Spleen (tissue), 13 donors: ENCODE measurements around the gene MCM8. TPM values are rescaled to one million over a fixed set of nuclear protein-coding genes. Genes with fewer than 3 reads are reported as not detected.

ENCODE experiments used
- DNase-seq: peaks from one replicate; pipeline ENCODE4 v3.0.0-alpha.2; 2020
- H3K27ac ChIP-seq, 8 donors: fragments of 200-600 bp; sonication (generic) in 7 of 8; 1 replicate in 4 of 8; 2 replicates in 4 of 8; pipeline versions ENCODE4 v1.5.0 to v1.8.0; 2016 to 2021; ENCODE audit warnings: inconsistent platforms in 4 of 8, mild to moderate bottlenecking in 4 of 8, moderate library complexity in 1 of 8
- H3K27me3 ChIP-seq, 7 donors: fragments of 200-600 bp; sonication (generic) in 6 of 7; replicated peaks in 1 of 7; 1 replicate in 4 of 7; 2 replicates in 3 of 7; pipeline versions ENCODE4 v1.5.0 to v1.8.0; 2016 to 2021; ENCODE audit warnings: inconsistent platforms in 3 of 7, mild to moderate bottlenecking in 1 of 7
- H3K36me3 ChIP-seq, 6 donors: fragments of 200-600 bp; sonication (generic) in 5 of 6; 1 replicate in 4 of 6; 2 replicates in 2 of 6; pipeline versions ENCODE4 v1.5.0 to v1.8.0; 2016 to 2021; ENCODE audit warnings: inconsistent platforms in 2 of 6
- H3K4me1 ChIP-seq, 6 donors: fragments of 200-600 bp; sonication (generic) in 5 of 6; 1 replicate in 3 of 6; 2 replicates in 3 of 6; pipeline versions ENCODE4 v1.5.0 to v1.8.0; 2016 to 2021; ENCODE audit warnings: inconsistent platforms in 3 of 6
- H3K4me3 ChIP-seq, 8 donors: fragments of 200-600 bp; sonication (generic) in 7 of 8; 1 replicate in 4 of 8; 2 replicates in 4 of 8; pipeline versions ENCODE4 v1.5.0 to v1.8.0; 2016 to 2021; ENCODE audit warnings: inconsistent platforms in 4 of 8, mild to moderate bottlenecking in 4 of 8, moderate library complexity in 2 of 8
- H3K9me3 ChIP-seq, 8 donors: fragments of 200-600 bp; sonication (generic) in 7 of 8; 1 replicate in 4 of 8; 2 replicates in 4 of 8; pipeline versions ENCODE4 v1.5.0 to v1.8.0; 2016 to 2021; ENCODE audit warnings: inconsistent platforms in 4 of 8
- POLR2A ChIP-seq, 3 donors: fragments of 450-650 bp; IDR thresholded peaks; one replicate each; pipeline ENCODE4 v1.5.1; 2017; ENCODE audit warnings: antibody characterized with exemption in 3 of 3, mild to moderate bottlenecking in 1 of 3
- POLR2AphosphoS5 ChIP-seq, 3 donors: sonication (generic); formaldehyde crosslinking; IDR thresholded peaks; one replicate each; pipeline ENCODE4 v1.5.1; 2017; ENCODE audit warnings: antibody characterized with exemption in 3 of 3
- WGBS, 5 donors: extraction: QIAGEN DNeasy Blood & Tissue Kit in 3 of 5; methylation state at CpG; one replicate each; pipeline versions ENCODE4 v1.1.5 to v1.1.7; 2013 to 2018; 5-methylcytosine and 5-hydroxymethylcytosine counted together
- intact Hi-C: fragments of 100-400 bp; cut with DNase I; formaldehyde crosslinking; loops from one replicate; pipeline ENCODE4 v1.15.0; 2023; ENCODE audit warnings: low total_unique reads
- long read RNA-seq, 2 donors: transcript quantifications; one replicate each; lab custom pipeline, GENCODE V29; 2026
- polyA plus RNA-seq, 3 donors: library from polyadenylated mRNA; stranded (reverse); fragments of 200-250 nt; gene quantifications; one replicate each; pipeline ENCODE4 v1.2.1, GENCODE V29; 2013
- total RNA-seq, 7 donors: library from RNA; depleted of rRNA in 3 of 7; stranded (reverse); fragments of >200 nt in 3 of 7; fragmentation: NEBNext Ultra II Directional in 4 of 7; extraction: Animal tissue kit (Norgen Biotek cat#: 25700) in 4 of 7; gene quantifications; one replicate each; pipeline versions ENCODE4 v1.1.0 to v1.2.1, GENCODE V29; 2016 to 2021
- TF ChIP-seq, protein P1 (sequence below), 11 experiments: fragments of 200-600 bp in 7 of 11; fragments of 450-650 bp in 4 of 11; sonication (generic) in 4 of 11; IDR thresholded peaks in 8 of 11; conservative IDR thresholded peaks in 3 of 11; 1 replicate in 7 of 11; 2 replicates in 4 of 11; pipeline versions ENCODE4 v1.4.0 to v1.8.0; 2016 to 2021; ENCODE audit warnings: antibody characterized with exemption in 11 of 11, inconsistent platforms in 4 of 11, mild to moderate bottlenecking in 1 of 11
- donor health status: healthy with polysubstance abuse.
- donor health status: DM: no; HTN: no; CAD: no; lungs with moderate emphysema.
- donor health status: DM: no; HTN: no; CAD: no.
- donor health status: Bipolar disorder and iron deficiency.
- donor health status: healthy.
- donor health status: DM: no; HTN: no; CAD: no.
- donor health status: DM: yes; HTN: yes; CAD: no.

MCM8 gene
- total RNA-seq (1 to 10 TPM; 5.4 to 7.9 (median 6.2) TPM), polyA plus RNA-seq (1 to 10 TPM; 1.7 to 3.1 (median 3.1) TPM)
- long read RNA-seq, donor 1, result 0 reads
- long read RNA-seq, donor 2, result 0 reads

GRCh38 chr20:5950271-5951031, at the start of gene MCM8, which contains the start of gene TRMT6:
MCM8 (plus strand) TSS chr20:5950652; CDS start chr20:5952016, 1,364 bp downstream.
TRMT6 (minus strand) TSS chr20:5950533; CDS start chr20:5950405, 128 bp downstream.
- peak in 1 of 3 donors; percentile 24 for TF ChIP-seq POLR2A (IDR thresholded peaks at IDR 0.05)
- TF ChIP-seq POLR2AphosphoS5 (IDR thresholded peaks at IDR 0.05), result peak; percentile 94 to 97 (median 97)
- TF ChIP-seq, protein P1, sequence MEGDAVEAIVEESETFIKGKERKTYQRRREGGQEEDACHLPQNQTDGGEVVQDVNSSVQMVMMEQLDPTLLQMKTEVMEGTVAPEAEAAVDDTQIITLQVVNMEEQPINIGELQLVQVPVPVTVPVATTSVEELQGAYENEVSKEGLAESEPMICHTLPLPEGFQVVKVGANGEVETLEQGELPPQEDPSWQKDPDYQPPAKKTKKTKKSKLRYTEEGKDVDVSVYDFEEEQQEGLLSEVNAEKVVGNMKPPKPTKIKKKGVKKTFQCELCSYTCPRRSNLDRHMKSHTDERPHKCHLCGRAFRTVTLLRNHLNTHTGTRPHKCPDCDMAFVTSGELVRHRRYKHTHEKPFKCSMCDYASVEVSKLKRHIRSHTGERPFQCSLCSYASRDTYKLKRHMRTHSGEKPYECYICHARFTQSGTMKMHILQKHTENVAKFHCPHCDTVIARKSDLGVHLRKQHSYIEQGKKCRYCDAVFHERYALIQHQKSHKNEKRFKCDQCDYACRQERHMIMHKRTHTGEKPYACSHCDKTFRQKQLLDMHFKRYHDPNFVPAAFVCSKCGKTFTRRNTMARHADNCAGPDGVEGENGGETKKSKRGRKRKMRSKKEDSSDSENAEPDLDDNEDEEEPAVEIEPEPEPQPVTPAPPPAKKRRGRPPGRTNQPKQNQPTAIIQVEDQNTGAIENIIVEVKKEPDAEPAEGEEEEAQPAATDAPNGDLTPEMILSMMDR (IDR thresholded peaks at IDR 0.05 in 8 of 11, conservative IDR thresholded peaks at IDR 0.05 in 3 of 11), result peak in 3 of 11 experiments; percentile 16 to 26 (median 24)
- Histone ChIP-seq H3K27ac (peak within 1 kb of the TSS; percentile 43 to 89 (median 76)), H3K27me3 (no peaks in the 10 kb centered on the region), H3K4me3 (peak within 1 kb of the TSS; percentile 64 to 94 (median 82)), H3K36me3 (peaks cover 0 to 59% (median 28%) of the 10 kb centered on the region in 6 donors), H3K4me1 (peaks cover 15 to 64% (median 45%) of the 10 kb centered on the region in 6 donors), H3K9me3 (no peaks in the 10 kb centered on the region)
- WGBS, 5 donors, result 0 to 1% (median 0%) methylated on average over 60 to 61 of the region's 61 CpGs
- DNase-seq, result peak; percentile 99
- intact Hi-C loops, result no loop called here

GRCh38 chr20:5900908-5901307, 49.5 kb upstream of the MCM8 start:
- no peak for DNase-seq
- TF ChIP-seq POLR2AphosphoS5 (IDR thresholded peaks at IDR 0.05) (no peak), POLR2A (IDR thresholded peaks at IDR 0.05) (no peak)
- TF ChIP-seq, protein P1 (IDR thresholded peaks at IDR 0.05 in 8 of 11, conservative IDR thresholded peaks at IDR 0.05 in 3 of 11), result no peak
- H3K4me1 ChIP-seq, result no peaks in the 10 kb centered on the region
- H3K36me3 ChIP-seq, result no peaks in the 10 kb centered on the region
- H3K9me3 ChIP-seq, result no peaks in the 10 kb centered on the region
- intact Hi-C loops, result no loop called here
- H3K27ac ChIP-seq, result no peak overlapping the region
- 39 to 83% (median 55%) methylated on average over 1 of the region's 1 CpG for WGBS, 5 donors
- H3K27me3 ChIP-seq, result peaks cover 0 to 24% (median 0%) of the 10 kb centered on the region in 7 donors
- H3K4me3 ChIP-seq, result no peak overlapping the region

- intact Hi-C loops, result no loop called here
- no peak for TF ChIP-seq POLR2AphosphoS5 (IDR thresholded peaks at IDR 0.05)
- TF ChIP-seq POLR2A (IDR thresholded peaks at IDR 0.05), result no peak
- TF ChIP-seq, protein P1 (IDR thresholded peaks at IDR 0.05 in 8 of 11, conservative IDR thresholded peaks at IDR 0.05 in 3 of 11), result no peak
- Histone ChIP-seq H3K27ac (no peak overlapping the region), H3K4me3 (no peak overlapping the region), H3K36me3 (no peaks in the 10 kb centered on the region), H3K9me3 (no peaks in the 10 kb centered on the region), H3K4me1 (peaks cover 8 to 12% (median 10%) of the 10 kb centered on the region in 6 donors), H3K27me3 (peaks cover 0 to 87% (median 31%) of the 10 kb centered on the region in 7 donors)
- WGBS, 5 donors, result 65 to 83% (median 74%) methylated on average over 2 of the region's 2 CpGs
- DNase-seq, result no peak
Observed at GRCh38 chr20:5908981-5909380, 41.5 kb upstream of the MCM8 start.

- DNase-seq, result no peak
- intact Hi-C loops, result no loop called here
- Histone ChIP-seq H3K9me3 (no peaks in the 10 kb centered on the region), H3K27me3 (peaks cover 0 to 80% (median 31%) of the 10 kb centered on the region in 7 donors), H3K27ac (no peak overlapping the region), H3K4me1 (peaks cover 8 to 12% (median 10%) of the 10 kb centered on the region in 6 donors), H3K36me3 (no peaks in the 10 kb centered on the region), H3K4me3 (no peak overlapping the region)
- 66 to 73% (median 70%) methylated on average over 6 of the region's 6 CpGs for WGBS, 5 donors
- TF ChIP-seq POLR2AphosphoS5 (IDR thresholded peaks at IDR 0.05), result no peak
- TF ChIP-seq, protein P1 (IDR thresholded peaks at IDR 0.05 in 8 of 11, conservative IDR thresholded peaks at IDR 0.05 in 3 of 11), result no peak
- TF ChIP-seq POLR2A (IDR thresholded peaks at IDR 0.05), result no peak
Observed at GRCh38 chr20:5910186-5910585, 40.3 kb upstream of the MCM8 start.
